LNCAP (cell line): ENCODE measurements around the gene CREB5.

Experiments used
- TF ChIP-seq, protein P1 (sequence below): fragments of 450-650 bp; IDR thresholded peaks from 2 replicates; pipeline ENCODE4 v1.5.1; 2017; ENCODE audit warnings: mild to moderate bottlenecking

CREB5 gene

DNA sequence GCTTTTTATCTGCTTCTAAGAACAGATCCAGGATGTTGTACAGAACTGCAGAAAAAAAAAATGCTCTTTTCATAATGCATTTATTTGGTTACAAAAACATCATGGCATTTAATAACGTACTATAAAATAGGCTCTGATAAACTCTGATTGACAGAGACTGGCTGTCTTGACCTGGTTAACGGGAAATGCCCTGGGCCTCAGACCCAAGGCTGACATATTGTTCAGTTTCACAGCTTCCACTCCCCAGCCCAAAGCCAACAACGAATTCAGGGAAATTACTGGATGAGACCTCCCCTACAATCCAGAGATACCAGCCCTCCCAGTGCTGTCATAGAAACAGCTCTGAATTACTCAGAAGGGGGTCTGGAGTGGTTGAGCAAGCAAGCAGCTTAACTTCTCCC, 260.1 kb downstream of the CREB5 start:
- TF ChIP-seq, protein P1, sequence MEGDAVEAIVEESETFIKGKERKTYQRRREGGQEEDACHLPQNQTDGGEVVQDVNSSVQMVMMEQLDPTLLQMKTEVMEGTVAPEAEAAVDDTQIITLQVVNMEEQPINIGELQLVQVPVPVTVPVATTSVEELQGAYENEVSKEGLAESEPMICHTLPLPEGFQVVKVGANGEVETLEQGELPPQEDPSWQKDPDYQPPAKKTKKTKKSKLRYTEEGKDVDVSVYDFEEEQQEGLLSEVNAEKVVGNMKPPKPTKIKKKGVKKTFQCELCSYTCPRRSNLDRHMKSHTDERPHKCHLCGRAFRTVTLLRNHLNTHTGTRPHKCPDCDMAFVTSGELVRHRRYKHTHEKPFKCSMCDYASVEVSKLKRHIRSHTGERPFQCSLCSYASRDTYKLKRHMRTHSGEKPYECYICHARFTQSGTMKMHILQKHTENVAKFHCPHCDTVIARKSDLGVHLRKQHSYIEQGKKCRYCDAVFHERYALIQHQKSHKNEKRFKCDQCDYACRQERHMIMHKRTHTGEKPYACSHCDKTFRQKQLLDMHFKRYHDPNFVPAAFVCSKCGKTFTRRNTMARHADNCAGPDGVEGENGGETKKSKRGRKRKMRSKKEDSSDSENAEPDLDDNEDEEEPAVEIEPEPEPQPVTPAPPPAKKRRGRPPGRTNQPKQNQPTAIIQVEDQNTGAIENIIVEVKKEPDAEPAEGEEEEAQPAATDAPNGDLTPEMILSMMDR = no peak

DNA sequence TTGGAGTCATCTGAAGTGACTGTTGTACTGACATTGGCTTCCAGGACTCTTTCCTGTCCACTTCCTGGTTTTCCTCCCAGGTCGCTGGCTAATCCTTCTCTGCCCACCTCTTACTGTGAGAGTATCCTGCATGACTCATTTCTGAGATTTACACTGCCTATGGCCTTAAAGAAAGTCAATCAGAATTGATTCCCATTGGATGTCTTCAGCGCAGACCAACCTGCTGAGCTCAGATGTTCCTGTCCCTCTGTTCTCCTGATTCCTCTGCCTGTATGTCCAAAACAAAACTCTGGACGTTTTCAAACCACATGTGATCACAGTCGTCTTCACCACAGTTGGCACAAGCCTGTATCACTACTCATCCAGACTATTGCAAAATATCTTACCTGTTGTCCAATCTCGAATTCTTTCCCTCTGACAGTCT, 262.1 kb downstream of the CREB5 start:
- TF ChIP-seq, protein P1 = no peak

DNA sequence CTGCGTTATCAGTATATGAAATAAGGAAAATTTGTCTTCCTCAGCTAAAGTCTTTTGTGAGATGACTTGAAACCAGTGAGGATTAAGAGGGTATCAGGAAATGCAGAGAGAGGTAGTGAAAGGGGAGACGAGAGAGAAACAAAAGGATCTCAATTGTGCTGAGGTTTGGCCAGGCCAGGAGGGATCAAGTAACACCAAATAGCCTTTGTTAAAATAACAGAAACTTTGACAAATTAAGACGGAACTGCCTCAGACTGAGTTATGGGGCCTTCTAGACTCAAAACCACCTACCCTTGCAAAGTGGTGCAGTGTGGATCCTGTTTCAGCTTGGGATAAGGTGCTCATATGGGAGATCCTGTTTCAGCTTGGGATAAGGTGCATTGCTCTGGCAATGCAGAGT, 263.1 kb downstream of the CREB5 start:
- TF ChIP-seq, protein P1 = no peak

DNA sequence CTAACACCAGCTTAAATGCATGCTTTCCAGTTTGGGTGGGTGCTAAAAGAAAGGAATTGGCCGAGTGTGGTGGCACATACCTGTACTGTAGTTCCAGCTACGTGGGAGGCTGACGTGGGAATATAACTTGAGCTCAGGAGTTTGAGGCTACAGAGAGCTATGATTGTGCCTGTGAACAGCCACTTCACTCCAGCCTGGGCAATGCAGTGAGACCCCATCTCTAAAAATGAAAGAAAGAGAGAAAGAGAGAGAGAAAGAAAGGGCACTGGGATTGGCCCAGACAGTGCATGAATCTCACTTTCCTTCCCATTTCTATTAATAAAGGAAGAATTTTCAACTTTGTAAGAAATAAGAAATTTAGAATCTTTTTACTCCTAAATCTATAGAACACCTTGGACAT, 265.4 kb downstream of the CREB5 start:
- TF ChIP-seq, protein P1 = no peak

DNA sequence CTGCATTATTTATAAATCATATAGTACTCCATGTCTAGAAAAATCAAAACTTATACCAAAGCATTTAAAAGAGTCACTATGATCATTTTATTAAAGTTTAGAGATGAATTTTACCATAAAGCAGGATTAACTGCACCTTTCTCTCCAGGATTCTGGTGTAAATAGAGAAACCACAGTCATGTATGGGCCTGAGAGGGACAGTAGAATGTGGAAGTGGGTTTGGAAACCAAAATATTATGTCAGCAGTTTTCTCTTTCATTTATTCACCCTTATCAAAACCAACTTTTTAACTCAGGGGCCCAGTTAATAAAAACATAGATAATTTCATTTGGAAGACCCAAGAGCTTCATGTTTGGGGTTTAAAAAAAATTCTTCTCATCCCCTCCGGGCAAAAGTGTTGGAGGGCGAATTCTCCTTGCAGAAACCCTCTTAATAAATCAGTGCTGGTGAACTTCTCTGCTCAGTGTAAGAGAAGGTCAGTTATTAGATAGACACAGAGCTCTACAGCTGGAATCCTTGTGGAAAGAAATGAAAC, 266.2 kb downstream of the CREB5 start:
- TF ChIP-seq, protein P1 = no peak

DNA sequence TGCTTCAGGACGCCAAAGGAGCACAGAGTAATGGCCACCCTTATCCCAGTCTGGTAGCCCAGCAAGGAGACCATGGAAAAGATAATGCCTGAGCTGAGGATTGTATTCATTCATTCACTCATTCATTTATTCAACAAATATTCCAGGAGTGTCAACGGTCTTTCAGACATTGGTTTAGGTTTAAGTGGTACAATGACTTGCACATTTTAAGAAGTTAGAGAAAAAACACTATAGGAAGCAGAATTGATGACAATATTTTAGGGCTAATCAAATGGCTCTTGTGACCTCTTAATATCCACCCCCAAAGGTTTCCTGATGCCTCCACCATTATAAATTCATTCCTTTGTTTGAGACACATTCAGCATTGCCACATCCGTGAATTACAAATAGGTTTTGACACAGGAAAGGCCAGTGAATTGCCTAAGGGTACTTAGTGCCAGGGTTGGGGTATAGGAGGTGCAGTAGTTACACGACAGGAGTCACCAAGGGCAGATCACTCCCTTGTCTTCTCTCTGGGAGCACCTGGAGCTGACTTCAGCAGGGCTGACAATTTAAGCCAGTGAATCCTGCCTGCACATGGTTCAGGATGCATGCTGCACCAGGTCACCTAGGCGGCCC, 269.5 kb downstream of the CREB5 start:
- TF ChIP-seq, protein P1 = no peak

DNA sequence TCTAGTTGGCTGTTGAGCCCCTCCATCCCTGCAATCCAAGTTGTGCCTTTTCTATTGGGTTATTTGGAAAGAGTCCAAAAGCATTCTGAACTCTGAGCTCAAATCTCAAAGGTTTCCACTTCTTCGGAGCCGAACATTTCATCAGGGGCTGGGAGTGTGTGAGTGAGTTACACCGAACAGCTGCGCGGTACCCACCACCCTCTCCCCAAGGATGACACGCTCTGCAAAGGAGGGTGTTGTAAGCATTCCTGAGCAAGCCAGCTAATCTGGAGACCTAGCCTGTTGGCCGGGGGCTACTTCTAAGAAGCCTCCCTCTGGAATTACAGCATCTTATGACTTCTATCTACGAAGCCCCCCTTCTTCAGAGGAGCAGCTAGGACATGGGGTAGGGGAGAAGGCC, 270.5 kb downstream of the CREB5 start:
- TF ChIP-seq, protein P1 = no peak
